C4-2B (cell line): Measurements from ENCODE around the gene DRGX.

Experiments used
- ZFX ChIP-seq: fragments of 450-650 bp; IDR thresholded peaks from 2 replicates; pipeline ENCODE4 v1.6.1; 2017
- TF ChIP-seq, protein P1 (sequence below): fragments of 450-650 bp; conservative IDR thresholded peaks from 2 replicates; pipeline ENCODE4 v1.5.1; 2017; ENCODE audit warnings: mild to moderate bottlenecking

DNA sequence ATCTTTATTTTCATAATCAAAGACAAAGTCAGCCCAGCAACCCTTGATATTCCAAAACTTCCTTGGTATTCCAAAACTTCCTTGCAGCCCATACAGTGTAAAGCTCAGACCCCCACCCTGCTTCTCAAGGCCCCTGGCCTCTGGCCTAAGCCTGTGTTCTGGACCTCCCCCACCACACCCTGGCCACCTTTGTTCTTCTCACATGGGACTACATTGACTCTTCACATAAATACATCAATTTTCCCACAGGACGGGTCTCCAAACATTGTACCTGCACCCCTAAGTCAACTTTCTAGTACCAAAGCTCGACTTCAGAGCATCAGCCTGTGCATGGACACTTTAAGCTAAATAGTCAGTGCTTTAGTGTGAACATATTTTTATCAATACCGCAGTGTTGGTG is 40.7 kb downstream of the DRGX start:
- TF ChIP-seq, protein P1, sequence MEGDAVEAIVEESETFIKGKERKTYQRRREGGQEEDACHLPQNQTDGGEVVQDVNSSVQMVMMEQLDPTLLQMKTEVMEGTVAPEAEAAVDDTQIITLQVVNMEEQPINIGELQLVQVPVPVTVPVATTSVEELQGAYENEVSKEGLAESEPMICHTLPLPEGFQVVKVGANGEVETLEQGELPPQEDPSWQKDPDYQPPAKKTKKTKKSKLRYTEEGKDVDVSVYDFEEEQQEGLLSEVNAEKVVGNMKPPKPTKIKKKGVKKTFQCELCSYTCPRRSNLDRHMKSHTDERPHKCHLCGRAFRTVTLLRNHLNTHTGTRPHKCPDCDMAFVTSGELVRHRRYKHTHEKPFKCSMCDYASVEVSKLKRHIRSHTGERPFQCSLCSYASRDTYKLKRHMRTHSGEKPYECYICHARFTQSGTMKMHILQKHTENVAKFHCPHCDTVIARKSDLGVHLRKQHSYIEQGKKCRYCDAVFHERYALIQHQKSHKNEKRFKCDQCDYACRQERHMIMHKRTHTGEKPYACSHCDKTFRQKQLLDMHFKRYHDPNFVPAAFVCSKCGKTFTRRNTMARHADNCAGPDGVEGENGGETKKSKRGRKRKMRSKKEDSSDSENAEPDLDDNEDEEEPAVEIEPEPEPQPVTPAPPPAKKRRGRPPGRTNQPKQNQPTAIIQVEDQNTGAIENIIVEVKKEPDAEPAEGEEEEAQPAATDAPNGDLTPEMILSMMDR = no peak
- no peak for TF ChIP-seq ZFX
